ENCODE data around the gene DPPA3.

GRCh38 chr12:7732993-7733392, 21.8 kb downstream of the DPPA3 start:
- TF ChIP-seq CTCF (IDR thresholded peaks at IDR 0.05; ENCODE audit: low read length) (no peak), EZH2phosphoT487 (IDR thresholded peaks at IDR 0.05; ENCODE audit: low read length) (no peak)
